Mucosa of stomach (tissue), 1 donor: ENCODE results near the gene ARRDC5.

ENCODE experiments used
- H3K27me3 ChIP-seq: one replicate; pipeline ENCODE4 v1.7.0; 2013; ENCODE audit warnings: mild to moderate bottlenecking, low read length; ENCODE audit not compliant: control insufficient read depth, insufficient read depth
- H3K36me3 ChIP-seq: one replicate; pipeline ENCODE4 v1.7.0; 2013; ENCODE audit warnings: low read length; ENCODE audit not compliant: control insufficient read depth, insufficient read depth
- H3K4me1 ChIP-seq: one replicate; pipeline ENCODE4 v1.7.0; 2013; ENCODE audit warnings: mild to moderate bottlenecking, low read length; ENCODE audit not compliant: control insufficient read depth, insufficient read depth
- H3K4me3 ChIP-seq: one replicate; pipeline ENCODE4 v1.7.0; 2013; ENCODE audit warnings: low read length
- H3K9ac ChIP-seq: one replicate; pipeline ENCODE4 v1.7.0; 2013; ENCODE audit warnings: mild to moderate bottlenecking, low read length, moderate library complexity
- H3K9me3 ChIP-seq: one replicate; pipeline ENCODE4 v1.7.0; 2013; ENCODE audit warnings: mild to moderate bottlenecking, low read length, moderate library complexity; ENCODE audit not compliant: control insufficient read depth
- donor health status: Pancreatic carcinoma.

Gene ARRDC5

DNA sequence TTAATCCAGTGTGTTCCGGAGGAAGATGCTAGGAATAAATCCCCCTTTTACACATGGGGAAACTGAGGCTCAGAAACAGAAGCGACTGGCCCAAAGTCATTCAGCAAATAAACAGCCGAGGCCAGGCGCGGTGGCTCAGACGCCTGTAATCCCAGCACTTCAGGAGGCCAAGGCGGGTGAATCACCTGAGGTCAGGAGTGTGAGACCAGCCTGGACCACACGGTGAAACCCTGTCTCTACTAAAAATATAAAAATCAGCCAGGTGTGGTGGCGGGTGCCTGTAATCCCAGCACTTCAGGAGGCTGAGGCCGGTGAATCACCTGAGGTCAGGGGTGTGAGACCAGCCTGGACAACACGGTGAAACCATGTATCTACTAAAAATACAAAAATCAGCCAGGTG lies 23.7 kb downstream of the ARRDC5 start:
- no peak overlapping the region for H3K9ac ChIP-seq
- no peak overlapping the region for H3K4me3 ChIP-seq
- no peaks in the 10 kb centered on the region for H3K36me3 ChIP-seq
- peaks cover 3% of the 10 kb centered on the region for H3K27me3 ChIP-seq
- H3K4me1 ChIP-seq = no peaks in the 10 kb centered on the region
- H3K9me3 ChIP-seq = no peaks in the 10 kb centered on the region

DNA sequence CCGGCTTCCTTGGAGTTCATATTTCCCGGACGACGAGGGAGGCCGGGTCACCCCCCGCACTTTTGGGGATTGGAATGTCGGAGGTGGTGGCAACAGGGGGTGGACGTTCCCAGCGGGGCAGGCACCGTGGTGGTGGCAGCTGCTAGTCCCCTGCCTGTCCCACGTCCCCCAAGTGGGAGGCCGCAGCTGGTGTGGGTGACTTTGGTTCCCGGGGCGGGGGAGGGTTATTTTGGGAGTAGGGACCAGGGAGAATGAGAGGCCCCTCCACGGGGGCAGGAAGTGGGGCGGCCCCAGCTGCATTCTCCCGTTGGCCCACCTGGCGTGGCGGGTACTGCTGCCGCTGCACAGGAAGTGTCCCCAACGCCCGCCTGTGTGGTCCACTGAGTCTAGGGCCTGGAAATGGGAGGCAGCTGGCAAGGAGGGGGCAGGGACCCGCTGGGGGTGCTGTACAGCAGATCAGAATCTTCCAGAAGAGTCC lies 24.2 kb downstream of the ARRDC5 start:
- Histone ChIP-seq H3K4me1 (no peaks in the 10 kb centered on the region), H3K36me3 (no peaks in the 10 kb centered on the region), H3K4me3 (no peak overlapping the region), H3K9me3 (no peaks in the 10 kb centered on the region), H3K9ac (no peak overlapping the region), H3K27me3 (peaks cover 3% of the 10 kb centered on the region)

DNA sequence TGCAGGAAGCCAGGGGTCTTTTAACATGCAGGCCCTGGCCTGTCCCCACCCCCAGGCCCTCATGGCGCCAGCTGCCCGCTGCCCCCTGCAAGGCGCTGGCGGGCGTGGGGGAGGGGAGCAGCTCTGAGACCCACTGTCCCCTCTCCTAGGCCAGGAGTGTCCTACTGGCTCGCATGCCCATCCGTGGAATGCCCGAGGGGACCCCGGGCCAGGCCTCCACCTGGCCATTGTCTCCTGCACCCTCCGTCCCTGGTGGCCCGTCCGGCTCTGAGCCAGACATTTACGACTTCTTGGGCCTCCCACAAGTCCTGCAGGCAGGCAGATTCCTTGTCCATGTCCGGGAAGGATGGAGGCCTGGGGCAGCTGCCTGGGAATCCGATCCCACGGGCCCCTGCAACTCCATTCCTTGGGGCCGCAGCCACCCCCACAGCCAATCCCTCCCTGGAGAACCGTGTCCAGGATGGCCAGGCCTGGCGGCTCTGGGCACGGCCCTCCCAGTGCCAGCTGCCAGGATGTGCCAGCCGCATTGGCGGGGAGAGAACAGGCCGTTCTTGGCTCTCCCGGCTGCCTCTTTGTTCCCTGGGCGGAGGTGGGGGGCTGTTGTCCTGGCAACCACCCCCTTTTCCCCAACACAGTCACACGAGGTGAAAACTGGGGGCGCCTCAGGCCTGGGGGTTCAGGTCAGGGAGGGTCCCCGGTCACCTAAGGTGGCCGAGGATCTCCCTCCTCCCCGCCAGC lies 24.8 kb downstream of the ARRDC5 start:
- H3K4me1 ChIP-seq = no peaks in the 10 kb centered on the region
- no peak overlapping the region for H3K4me3 ChIP-seq
- H3K27me3 ChIP-seq = peaks cover 3% of the 10 kb centered on the region
- no peaks in the 10 kb centered on the region for H3K9me3 ChIP-seq
- H3K9ac ChIP-seq = no peak overlapping the region
- H3K36me3 ChIP-seq = no peaks in the 10 kb centered on the region

DNA sequence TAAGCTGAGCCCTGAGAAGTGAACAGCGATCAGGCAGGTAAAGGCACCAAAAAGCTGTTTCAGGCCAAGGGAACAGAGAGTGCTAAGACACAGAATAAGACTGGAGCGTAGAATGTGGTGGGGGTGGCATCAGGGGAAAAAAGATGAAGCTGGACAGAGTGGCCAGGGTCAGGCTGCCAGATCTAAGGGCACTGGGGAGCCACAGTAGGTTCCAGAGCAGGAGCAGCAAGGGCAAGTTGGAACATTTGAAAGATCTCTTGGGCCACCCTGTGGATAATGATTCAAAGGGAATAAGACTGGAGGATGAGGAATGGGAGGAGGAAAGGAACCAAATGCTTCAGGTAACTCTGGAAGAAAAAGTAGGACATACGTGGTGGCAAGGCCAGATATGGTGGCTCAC lies 28.8 kb downstream of the ARRDC5 start:
- Histone ChIP-seq H3K4me3 (no peak overlapping the region), H3K36me3 (no peaks in the 10 kb centered on the region), H3K27me3 (peaks cover 3% of the 10 kb centered on the region), H3K9me3 (no peaks in the 10 kb centered on the region), H3K9ac (no peak overlapping the region), H3K4me1 (no peaks in the 10 kb centered on the region)

DNA sequence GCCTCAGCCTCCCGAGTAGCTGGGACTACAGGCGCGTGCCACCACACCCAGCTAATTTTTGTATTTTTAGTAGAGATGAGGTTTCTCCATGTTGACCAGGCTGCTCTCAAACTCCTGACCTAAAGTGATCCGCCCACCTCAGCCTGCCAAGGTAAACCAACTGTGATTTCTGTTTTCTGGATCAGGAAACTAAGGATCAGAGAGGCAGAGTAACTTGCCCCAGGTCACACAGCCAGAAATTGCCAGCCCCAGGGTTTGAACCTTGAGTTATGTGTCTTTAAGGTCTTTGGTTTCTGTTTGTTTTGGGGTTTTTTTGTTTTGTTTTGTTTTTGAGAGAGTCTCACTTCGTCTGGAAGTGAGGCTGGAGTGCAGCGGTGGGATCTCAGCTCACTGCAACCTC lies 31.0 kb downstream of the ARRDC5 start:
- Histone ChIP-seq H3K4me1 (peaks cover 2% of the 10 kb centered on the region), H3K4me3 (no peak overlapping the region), H3K36me3 (no peaks in the 10 kb centered on the region), H3K9me3 (no peaks in the 10 kb centered on the region), H3K9ac (no peak overlapping the region), H3K27me3 (no peaks in the 10 kb centered on the region)

DNA sequence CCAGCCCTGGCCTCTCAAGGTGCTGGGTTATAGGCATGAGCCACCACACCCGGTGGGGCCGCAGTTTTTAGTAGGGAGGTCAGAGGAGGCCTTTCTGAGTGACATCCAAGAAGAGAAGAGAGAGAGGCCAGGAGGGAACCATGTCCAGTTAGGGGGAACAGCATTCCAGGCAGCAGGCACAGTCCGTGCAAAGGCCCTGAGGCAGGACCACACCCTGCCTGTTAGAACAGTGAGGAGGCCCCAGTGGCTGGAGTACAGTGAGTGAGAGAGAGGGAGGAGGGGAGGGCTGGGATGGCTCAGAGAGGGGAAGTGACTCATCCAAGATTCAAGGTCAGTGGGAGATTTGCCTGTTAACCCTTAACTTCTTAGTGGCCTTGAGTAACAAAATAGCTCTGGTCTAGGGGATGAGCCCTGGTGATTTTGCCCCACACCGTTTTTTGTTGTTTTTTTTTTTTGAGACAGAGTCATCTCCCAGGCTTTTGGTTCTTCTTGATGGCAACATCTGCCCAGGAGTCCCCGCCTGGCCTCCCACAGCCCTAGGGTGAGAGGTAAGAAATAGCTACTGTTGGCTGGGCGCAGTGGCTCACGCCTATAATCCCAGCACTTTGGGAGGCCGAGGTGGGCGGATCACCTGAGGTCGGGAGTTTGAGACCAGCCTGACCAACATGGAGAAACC lies 32.5 kb downstream of the ARRDC5 start:
- H3K4me3 ChIP-seq = no peak overlapping the region
- no peaks in the 10 kb centered on the region for H3K27me3 ChIP-seq
- H3K36me3 ChIP-seq = no peaks in the 10 kb centered on the region
- H3K9ac ChIP-seq = no peak overlapping the region
- H3K9me3 ChIP-seq = no peaks in the 10 kb centered on the region
- peaks cover 7% of the 10 kb centered on the region for H3K4me1 ChIP-seq

DNA sequence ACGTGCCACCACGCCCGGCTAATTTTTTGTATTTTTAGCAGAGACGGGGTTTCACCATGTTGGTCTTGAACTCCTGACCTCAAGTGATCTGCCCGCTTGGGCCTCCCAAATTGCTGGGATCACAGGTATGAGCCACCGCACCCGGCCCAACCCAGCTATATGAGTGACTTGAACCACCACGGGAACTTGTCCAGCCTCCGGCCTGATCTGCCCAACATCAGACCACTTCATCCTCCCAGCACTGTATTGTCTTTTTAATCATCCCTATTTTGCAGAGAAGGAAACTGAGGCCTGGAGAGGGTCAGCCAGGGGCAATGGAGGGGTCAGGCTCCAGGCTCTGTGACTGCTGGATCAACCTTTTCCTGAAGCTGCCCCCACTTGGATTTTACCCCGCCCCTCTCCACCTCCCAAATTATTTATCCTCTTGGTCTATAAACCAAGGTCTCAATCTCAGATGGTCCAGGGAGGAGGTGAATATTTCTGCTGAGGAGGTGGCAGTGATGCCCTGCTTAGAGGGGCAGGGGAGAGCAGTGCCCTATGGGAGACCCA lies 34.3 kb downstream of the ARRDC5 start:
- peaks cover 7% of the 10 kb centered on the region for H3K4me1 ChIP-seq
- no peaks in the 10 kb centered on the region for H3K27me3 ChIP-seq
- no peaks in the 10 kb centered on the region for H3K36me3 ChIP-seq
- no peak overlapping the region for H3K9ac ChIP-seq
- no peak overlapping the region for H3K4me3 ChIP-seq
- H3K9me3 ChIP-seq = no peaks in the 10 kb centered on the region

DNA sequence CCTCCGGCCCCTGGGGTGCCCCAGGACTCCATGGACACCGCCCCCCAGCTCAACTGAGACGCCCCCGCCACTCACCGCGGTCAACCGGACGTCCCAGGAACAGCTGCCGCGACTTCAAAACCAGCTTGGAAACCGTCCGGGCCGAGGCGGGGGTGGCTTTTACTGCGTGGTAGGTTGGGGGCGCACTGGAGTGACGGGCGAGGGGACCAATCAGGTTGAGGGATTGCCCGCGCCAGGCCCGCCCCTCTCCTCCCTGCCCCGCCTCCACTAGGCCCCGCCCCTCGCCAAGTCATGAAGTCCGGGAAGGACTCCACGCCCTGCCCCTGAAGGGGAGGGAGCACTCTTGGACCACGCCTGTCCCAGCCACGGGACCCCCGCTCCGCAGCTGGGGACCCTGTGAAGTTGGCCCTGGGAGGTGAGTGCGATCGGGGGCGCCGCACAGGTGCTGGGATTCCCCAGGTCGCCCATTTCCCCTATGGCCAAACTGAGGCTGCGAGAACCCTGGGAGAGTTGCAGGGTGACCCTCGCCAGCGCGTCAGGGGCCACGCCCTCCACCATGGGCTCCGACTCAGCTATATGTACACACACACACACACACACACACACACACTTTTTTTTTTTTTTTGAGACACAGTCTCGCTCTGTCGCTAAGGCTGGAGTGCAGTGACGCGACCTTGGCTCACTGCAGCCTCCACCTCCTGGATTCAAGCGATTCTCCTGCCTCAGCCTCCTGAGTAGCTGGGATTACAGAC lies 35.0 kb downstream of the ARRDC5 start, which contains the start of gene PLIN3:
Gene PLIN3, minus strand, starts transcription at position 134 of the 752 bp plus-strand sequence. CDS start 6,273 bp downstream, outside the sequence.
- Histone ChIP-seq H3K36me3 (no peaks in the 10 kb centered on the region), H3K9ac (peak within 1 kb of the TSS; percentile 94), H3K4me3 (peak within 1 kb of the TSS; percentile 82), H3K9me3 (no peaks in the 10 kb centered on the region), H3K4me1 (peaks cover 7% of the 10 kb centered on the region), H3K27me3 (no peaks in the 10 kb centered on the region)

DNA sequence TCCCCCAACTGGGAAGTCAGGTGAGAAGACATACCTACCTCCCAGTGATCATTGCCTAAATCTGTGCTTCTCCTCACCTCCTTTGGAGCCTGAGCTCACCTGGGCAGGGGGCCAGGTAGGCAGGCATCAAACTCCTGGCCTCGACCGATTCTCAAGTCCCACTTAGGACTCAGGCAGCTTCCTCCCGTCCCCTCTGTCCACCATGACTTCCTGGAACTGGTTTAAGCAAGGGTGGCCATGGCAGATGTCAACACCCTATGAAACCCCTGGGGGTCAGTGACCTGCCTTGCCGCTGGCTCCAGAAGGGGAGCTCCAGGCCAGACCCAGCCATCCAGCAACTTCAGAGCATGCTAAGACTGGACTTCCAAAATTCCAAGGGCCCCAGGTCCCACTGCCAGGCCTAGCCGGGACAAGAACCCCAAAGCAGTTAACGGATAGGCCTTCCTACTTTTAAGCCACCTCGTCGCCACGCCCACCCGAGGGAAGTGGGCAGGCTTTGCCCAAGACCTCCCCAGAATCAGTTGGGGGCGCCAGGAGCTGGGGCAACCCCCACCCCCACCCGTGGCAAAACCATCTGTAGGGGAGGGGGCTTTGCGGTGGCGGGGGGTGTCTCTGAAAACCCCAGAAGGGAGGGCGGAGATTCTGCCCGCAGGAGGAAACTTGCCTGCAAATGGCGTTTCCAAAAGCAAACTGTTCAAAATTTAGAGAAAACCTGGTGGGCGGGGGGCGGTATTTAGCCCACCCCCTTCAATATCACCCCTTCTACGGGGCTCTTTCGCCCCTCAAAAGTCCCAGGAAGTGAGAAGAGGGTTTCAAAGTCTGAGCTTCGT lies 35.9 kb downstream of the ARRDC5 start:
- H3K4me1 ChIP-seq = peaks cover 7% of the 10 kb centered on the region
- no peaks in the 10 kb centered on the region for H3K27me3 ChIP-seq
- no peaks in the 10 kb centered on the region for H3K36me3 ChIP-seq
- H3K9me3 ChIP-seq = no peaks in the 10 kb centered on the region
- peak overlapping the region; percentile 94 for H3K9ac ChIP-seq
- peak overlapping the region; percentile 45 for H3K4me3 ChIP-seq

DNA sequence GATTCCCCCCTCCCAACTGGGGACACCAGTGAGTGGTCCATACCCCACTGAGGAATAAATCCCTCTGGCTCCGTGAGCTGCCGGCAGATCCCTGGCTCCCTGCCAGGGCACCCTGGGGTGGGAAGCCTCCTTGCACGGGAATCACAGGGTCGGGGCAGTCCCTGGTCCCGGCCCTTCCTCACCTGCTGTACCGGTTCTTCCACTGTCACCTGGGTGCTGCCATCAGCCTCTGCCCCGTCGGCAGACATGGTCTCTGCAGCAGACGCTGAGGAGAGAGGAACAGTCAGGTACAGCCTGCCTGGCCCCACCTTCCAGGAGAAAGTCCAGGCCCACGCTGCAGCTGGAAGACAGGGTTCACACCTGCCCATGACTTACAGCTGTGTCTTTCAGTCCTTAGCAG lies 41.5 kb downstream of the ARRDC5 start:
- no peaks in the 10 kb centered on the region for H3K9me3 ChIP-seq
- no peak overlapping the region for H3K4me3 ChIP-seq
- H3K9ac ChIP-seq = no peak overlapping the region
- H3K4me1 ChIP-seq = peaks cover 5% of the 10 kb centered on the region
- H3K27me3 ChIP-seq = no peaks in the 10 kb centered on the region
- H3K36me3 ChIP-seq = no peaks in the 10 kb centered on the region

DNA sequence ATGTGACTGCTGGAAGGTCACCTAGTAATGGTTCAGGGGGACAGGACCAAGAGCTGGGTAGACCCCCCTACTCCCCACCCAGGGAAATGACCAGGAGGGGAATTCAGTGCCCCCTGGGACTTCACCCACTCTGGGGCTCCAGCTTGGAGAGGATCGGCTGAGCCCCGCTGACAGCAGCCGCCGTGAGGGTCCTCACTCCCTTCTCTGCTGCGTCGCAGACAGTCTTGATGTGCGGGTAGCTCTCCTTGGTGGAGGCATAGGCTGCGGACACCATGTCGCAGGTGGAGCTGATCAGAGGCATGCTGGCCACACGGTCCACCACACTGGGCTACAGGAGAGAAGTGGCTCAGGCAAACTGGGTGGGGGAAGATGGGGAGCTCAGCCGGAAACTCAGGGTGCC lies 43.0 kb downstream of the ARRDC5 start:
- H3K36me3 ChIP-seq = no peaks in the 10 kb centered on the region
- no peak overlapping the region for H3K4me3 ChIP-seq
- H3K9me3 ChIP-seq = no peaks in the 10 kb centered on the region
- H3K27me3 ChIP-seq = no peaks in the 10 kb centered on the region
- H3K4me1 ChIP-seq = peaks cover 5% of the 10 kb centered on the region
- H3K9ac ChIP-seq = no peak overlapping the region
